ENCODE measurements around the gene MYOM1. TPM values are rescaled to one million over a fixed set of nuclear protein-coding genes. Genes with fewer than 3 reads are reported as not detected.

Gene MYOM1
- 0.11 to 0.26 TPM (median 0.16 TPM) in 5 replicates for total RNA-seq (2022; extraction: Qiagen RNA extraction; ENCODE audit: low read depth)

DNA sequence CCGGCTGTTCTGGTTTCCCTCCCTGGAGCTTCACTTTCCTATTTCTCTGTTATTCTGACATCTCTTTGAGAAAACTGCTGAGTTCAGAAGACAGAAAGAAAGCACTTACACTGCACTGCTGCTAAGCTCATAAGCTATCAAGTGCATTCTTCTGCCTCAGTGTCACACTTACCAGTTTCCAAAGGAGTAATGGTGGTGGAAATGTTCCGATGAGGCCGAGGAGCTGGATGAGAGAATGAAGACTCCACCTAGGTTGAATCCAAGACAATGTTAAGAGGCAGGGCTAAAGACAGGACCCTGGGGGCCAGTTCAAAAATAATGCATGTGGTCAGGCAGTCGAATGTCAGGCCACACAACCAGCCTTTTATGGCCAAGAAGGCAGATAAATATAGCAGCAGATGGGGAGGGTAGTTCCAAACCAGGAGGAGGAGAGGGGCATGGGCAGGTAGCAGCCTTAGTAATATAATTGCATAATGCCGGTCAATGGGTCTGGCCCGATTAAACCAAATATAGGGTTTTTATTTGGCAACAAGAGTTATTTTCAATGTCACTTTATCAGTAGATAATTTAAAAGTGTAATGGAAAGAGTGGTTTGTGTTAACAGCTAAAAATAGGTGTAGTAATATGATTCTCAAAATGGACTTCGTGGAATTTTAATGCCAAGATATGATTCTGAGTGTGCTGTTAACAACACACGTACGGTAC lies at the start of gene MYOM1:
TSS of gene MYOM1 (minus strand) at position 338 of the 705 bp plus-strand sequence. CDS start 4,745 bp downstream, outside the sequence.

DNA sequence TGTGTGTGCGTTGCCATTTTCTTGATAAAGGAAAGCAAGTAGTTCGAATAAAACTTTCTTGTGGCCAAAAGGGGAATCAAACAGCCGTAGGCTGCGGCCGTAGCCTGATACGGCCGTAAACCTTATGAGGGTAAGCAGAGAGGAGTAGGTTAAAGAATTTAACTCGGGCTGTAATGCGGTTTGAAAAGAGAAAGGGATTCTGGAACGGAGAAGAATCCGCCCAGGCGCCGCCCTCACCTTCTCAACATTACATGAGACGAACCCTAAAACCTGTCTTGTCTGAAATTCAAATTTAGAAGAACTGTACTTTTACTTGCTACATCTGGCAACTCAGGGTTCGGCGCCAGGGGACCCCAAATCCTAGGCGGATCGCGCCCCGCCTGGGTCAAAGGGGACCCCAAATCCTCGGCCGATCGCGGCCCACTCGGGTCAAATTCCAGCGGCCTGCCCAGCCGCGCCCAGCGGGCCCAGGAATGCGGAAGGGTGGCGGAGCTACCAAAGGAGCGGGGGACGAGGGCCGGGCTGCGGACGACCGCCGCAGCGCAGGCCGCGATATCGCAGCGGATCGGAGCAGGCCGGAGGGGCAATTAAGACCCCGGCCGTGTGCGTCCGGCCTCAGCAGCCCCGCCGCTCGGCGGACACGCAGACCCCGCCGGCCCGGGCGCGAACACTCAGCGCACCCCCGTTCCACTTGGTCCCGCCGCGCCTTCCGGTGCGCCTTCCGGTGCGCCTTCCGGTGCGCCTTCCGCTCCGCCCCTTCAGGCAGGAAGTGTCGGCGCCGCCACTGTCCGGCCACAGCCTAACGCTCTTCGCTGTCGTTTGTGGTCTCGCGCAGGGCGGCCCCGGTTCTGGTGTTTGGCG lies 41.8 kb upstream of the MYOM1 start, which contains the start of gene MYL12B:
TSS of gene MYL12B (plus strand) at position 761 of the 861 bp plus-strand sequence. CDS start 10,766 bp downstream, outside the sequence.

DNA sequence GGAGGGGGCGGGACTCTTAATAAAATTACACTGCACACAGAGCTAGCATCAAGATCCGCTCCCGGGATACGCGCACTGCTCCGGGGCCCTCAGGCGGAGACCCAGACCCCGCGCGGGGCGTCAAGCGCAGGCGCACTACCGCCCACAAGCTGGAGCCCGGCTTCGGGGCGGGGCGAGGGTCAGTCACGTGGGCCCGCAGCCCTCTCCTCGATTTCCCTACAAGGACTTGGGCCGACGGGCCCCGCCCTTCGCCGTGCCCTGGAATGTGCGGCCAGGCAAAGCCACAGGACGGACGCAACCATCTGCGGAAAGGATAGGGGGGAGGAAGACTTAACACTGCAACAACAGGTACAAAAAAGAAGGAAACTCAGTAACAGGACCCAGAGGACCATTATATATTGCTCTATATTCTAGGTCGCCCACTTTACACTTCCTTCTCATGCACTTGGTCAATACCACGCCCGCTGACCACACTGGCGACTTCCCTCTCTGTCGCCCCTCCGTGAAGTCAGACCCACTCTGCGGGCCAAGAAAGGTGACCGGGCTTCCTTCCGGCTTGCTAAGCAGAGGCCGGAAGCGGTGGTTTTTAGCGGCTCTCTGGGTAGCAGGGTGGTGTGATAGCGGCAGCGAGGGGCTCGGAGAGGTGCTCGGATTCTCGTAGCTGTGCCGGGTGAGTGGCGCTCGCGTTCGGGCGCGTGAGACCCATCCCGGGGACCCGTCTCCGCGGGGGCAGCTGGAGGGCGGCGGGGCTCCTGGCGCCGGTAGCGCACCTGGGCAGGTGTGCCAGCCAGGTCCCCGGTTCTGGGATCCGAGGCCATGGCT lies 27.7 kb upstream of the MYOM1 start, which contains the start of gene MYL12A:
TSS of gene MYL12A (plus strand) at position 562 of the 822 bp plus-strand sequence. CDS start 5,447 bp downstream, outside the sequence.

Other genes with a start within 250 kb of the MYOM1 start
- 12.2 to 15.9 TPM (median 14.7 TPM) in 5 replicates for gene LPIN2, start 206.8 kb downstream of the MYOM1 start, total RNA-seq (2022; extraction: Qiagen RNA extraction; ENCODE audit: low read depth)
- gene MYL12A, start 27.8 kb upstream of the MYOM1 start, total RNA-seq (2022; extraction: Qiagen RNA extraction; ENCODE audit: low read depth), result 271 to 348 TPM (median 296 TPM) in 5 replicates
- 380 to 423 TPM (median 389 TPM) in 5 replicates for gene MYL12B, start 42.2 kb upstream of the MYOM1 start, total RNA-seq (2022; extraction: Qiagen RNA extraction; ENCODE audit: low read depth)
- 115 to 173 TPM (median 162 TPM) in 5 replicates for gene TGIF1, start 230.2 kb upstream of the MYOM1 start, total RNA-seq (2022; extraction: Qiagen RNA extraction; ENCODE audit: low read depth)

Measured in A549 treated with CpdA at 1 μM for 4 hours (cell line).